Measurements from ENCODE around the gene LGMN. TPM values are rescaled to one million over a fixed set of nuclear protein-coding genes. Genes with fewer than 3 reads are reported as not detected.

Gene LGMN
- total and polyA plus RNA-seq, 2 donors (not counting 1 experiment from before 2014, with no cell fraction given) = 17.6 to 21.1 TPM

- H3K4me2 ChIP-seq (replicated peaks; ENCODE audit: low read depth, low read length, poor library complexity, severe bottlenecking) = no peak overlapping the region
- intact Hi-C loops (cut with micrococcal nuclease) = no loop called here
- ATAC-seq (ENCODE audit: low read depth) (no peak), DNase-seq (no peak)
- Mint-ChIP-seq H3K27me3 (no peaks in the 10 kb centered on the region), H3K27ac (peak overlapping the region; percentile 32), H3K9me3 (ENCODE audit: insufficient read depth) (no peaks in the 10 kb centered on the region), H3K4me1 (peaks cover 34% of the 10 kb centered on the region), H3K4me3 (no peak overlapping the region)
- ChIA-PET POLR2A (no interaction called here), CTCF (interaction anchor here (1.0 to 1.7 kb wide), 4 partner anchors 11 to 143 kb away, joined by 3 to 6 read pairs (median 3); no protein-coding TSS in a partner anchor)
- TF ChIP-seq EZH2 (IDR thresholded peaks at IDR 0.05; ENCODE audit: borderline replicate concordance, insufficient read depth, low read depth, low read length, poor library complexity, severe bottlenecking) (no peak), CTCF (IDR thresholded peaks at IDR 0.05) (no peak)
- no CpG with 5 or more reads among the region's 2 CpGs for WGBS (ENCODE audit: insufficient coverage)
- H2AFZ ChIP-seq (ENCODE audit: insufficient read depth, low read depth, low read length, poor library complexity, severe bottlenecking) = no peak overlapping the region
- H3K36me3 ChIP-seq (replicated peaks in 1 of 2; ENCODE audit: control extremely low read depth in 1 of 2, control insufficient read depth in 1 of 2, extremely low read depth in 1 of 2, insufficient read depth in 2 of 2, low read length in 1 of 2) = peaks cover 0 to 19% of the 10 kb centered on the region in 2 experiments
- peaks cover 21% of the 10 kb centered on the region for H4K20me1 ChIP-seq (ENCODE audit: control insufficient read depth, insufficient read depth, low read length, poor library complexity, severe bottlenecking)
- no peaks in the 10 kb centered on the region for H3K27me3 ChIP-seq (replicated peaks in 1 of 4; ENCODE audit: control extremely low read depth in 1 of 4, control insufficient read depth in 3 of 4, insufficient read depth in 4 of 4, low read length in 3 of 4)
- H3K79me2 ChIP-seq (ENCODE audit: control insufficient read depth, insufficient read depth, low read length) = no peaks in the 10 kb centered on the region
- H3K27ac ChIP-seq (ENCODE audit: low read length in 2 of 2) = no peak overlapping the region
- no peaks in the 10 kb centered on the region for H3K9me3 ChIP-seq (ENCODE audit: control extremely low read depth in 1 of 3, control insufficient read depth in 2 of 3, insufficient read depth in 1 of 3, low read length in 2 of 3)
- no peak overlapping the region for H3K9ac ChIP-seq (ENCODE audit: low read length)
- H3K4me3 ChIP-seq (ENCODE audit: control extremely low read depth in 1 of 5, extremely low read depth in 1 of 5, insufficient read depth in 1 of 5, low read depth in 2 of 5, low read length in 4 of 5) = no peak overlapping the region
- H3K4me1 ChIP-seq (ENCODE audit: control insufficient read depth in 2 of 2, insufficient read depth in 2 of 2, low read length in 2 of 2) = peaks cover 12 to 18% of the 10 kb centered on the region in 2 donors
Measured at GRCh38 chr14:92692822-92693226, 55.6 kb downstream of the LGMN start.

- H3K27ac Mint-ChIP-seq = no peak overlapping the region
- peaks cover 4 to 35% of the 10 kb centered on the region in 2 experiments for H3K36me3 ChIP-seq (replicated peaks in 1 of 2; ENCODE audit: control extremely low read depth in 1 of 2, control insufficient read depth in 1 of 2, extremely low read depth in 1 of 2, insufficient read depth in 2 of 2, low read length in 1 of 2)
- intact Hi-C loops (cut with micrococcal nuclease) = no loop called here
Measured at GRCh38 chr14:92690171-92691011, 58.0 kb downstream of the LGMN start.

More at GRCh38 chr14:92690171-92691011, 58.0 kb downstream of the LGMN start:
- 95% methylated on average over 11 of the region's 13 CpGs for WGBS (ENCODE audit: insufficient coverage)
- Histone ChIP-seq H3K27me3 (replicated peaks in 1 of 4; ENCODE audit: control extremely low read depth in 1 of 4, control insufficient read depth in 3 of 4, insufficient read depth in 4 of 4, low read length in 3 of 4) (no peaks in the 10 kb centered on the region), H3K4me3 (ENCODE audit: control extremely low read depth in 1 of 5, extremely low read depth in 1 of 5, insufficient read depth in 1 of 5, low read depth in 2 of 5, low read length in 4 of 5) (no peak overlapping the region), H3K9me3 (ENCODE audit: control extremely low read depth in 1 of 3, control insufficient read depth in 2 of 3, insufficient read depth in 1 of 3, low read length in 2 of 3) (peaks cover 0 to 6% (median 0%) of the 10 kb centered on the region in 3 donors), H2AFZ (ENCODE audit: insufficient read depth, low read depth, low read length, poor library complexity, severe bottlenecking) (no peak overlapping the region), H3K9ac (ENCODE audit: low read length) (no peak overlapping the region), H3K4me2 (replicated peaks; ENCODE audit: low read depth, low read length, poor library complexity, severe bottlenecking) (no peak overlapping the region), H3K27ac (ENCODE audit: low read length in 2 of 2) (no peak overlapping the region), H4K20me1 (ENCODE audit: control insufficient read depth, insufficient read depth, low read length, poor library complexity, severe bottlenecking) (peaks cover 45% of the 10 kb centered on the region), H3K79me2 (ENCODE audit: control insufficient read depth, insufficient read depth, low read length) (peaks cover 6% of the 10 kb centered on the region), H3K4me1 (ENCODE audit: control insufficient read depth in 2 of 2, insufficient read depth in 2 of 2, low read length in 2 of 2) (peaks cover 0 to 8% of the 10 kb centered on the region in 2 donors)
- DNase-seq (peak; percentile 43), ATAC-seq (ENCODE audit: low read depth) (no peak)
- TF ChIP-seq EZH2 (IDR thresholded peaks at IDR 0.05; ENCODE audit: borderline replicate concordance, insufficient read depth, low read depth, low read length, poor library complexity, severe bottlenecking) (no peak), CTCF (IDR thresholded peaks at IDR 0.05) (no peak)
- Mint-ChIP-seq H3K4me1 (peaks cover 20% of the 10 kb centered on the region), H3K4me3 (no peak overlapping the region), H3K27me3 (no peaks in the 10 kb centered on the region), H3K9me3 (ENCODE audit: insufficient read depth) (no peaks in the 10 kb centered on the region)
- ChIA-PET POLR2A (interaction anchor here (0.5 to 0.7 kb wide), 4 partner anchors 46 to 235 kb away, joined by 3 to 7 read pairs (median 4); no protein-coding TSS in a partner anchor), CTCF (interaction anchor here (0.7 to 7.4 kb wide), 16 partner anchors 8 to 556 kb away, joined by 3 to 62 read pairs (median 6); no protein-coding TSS in a partner anchor)

All from B cell (primary cell).